Subcutaneous abdominal adipose tissue (tissue), 5 donors: ENCODE data around the gene MMP27.
"Not testable (repeated sequence)": the region's sequence is repeated elsewhere in the genome, so short reads cannot be mapped to it uniquely, and the experiment has no call there.

Source experiments
- H3K27ac ChIP-seq: one replicate; pipeline ENCODE4 v1.7.0; 2013; ENCODE audit warnings: low read depth, mild to moderate bottlenecking, inconsistent platforms, low read length, moderate library complexity
- H3K27me3 ChIP-seq, 5 donors: one replicate each; pipeline ENCODE4 v1.7.0; 2013; ENCODE audit warnings: low read length in 5 of 5, inconsistent platforms in 1 of 5; ENCODE audit not compliant: control insufficient read depth in 5 of 5, insufficient read depth in 4 of 5
- H3K36me3 ChIP-seq, 5 donors: one replicate each; pipeline ENCODE4 v1.7.0; 2013; ENCODE audit warnings: low read length in 5 of 5; ENCODE audit not compliant: control insufficient read depth in 5 of 5, insufficient read depth in 5 of 5
- H3K4me1 ChIP-seq, 5 donors: one replicate each; pipeline ENCODE4 v1.7.0; 2013; ENCODE audit warnings: low read length in 5 of 5, mild to moderate bottlenecking in 3 of 5, moderate library complexity in 1 of 5; ENCODE audit not compliant: control insufficient read depth in 5 of 5, insufficient read depth in 5 of 5
- H3K4me3 ChIP-seq, 5 donors: one replicate each; pipeline ENCODE4 v1.7.0; 2013; ENCODE audit warnings: low read length in 5 of 5, low read depth in 1 of 5
- H3K9ac ChIP-seq, 5 donors: one replicate each; pipeline ENCODE4 v1.7.0; 2013; ENCODE audit warnings: low read length in 5 of 5, mild to moderate bottlenecking in 4 of 5, moderate library complexity in 3 of 5
- H3K9me3 ChIP-seq, 5 donors: one replicate each; pipeline ENCODE4 v1.7.0; 2013; ENCODE audit warnings: low read length in 5 of 5; ENCODE audit not compliant: control insufficient read depth in 5 of 5
- donor health status: healthy.
- donor health status: healthy.
- donor health status: healthy.
- donor health status: healthy.
- donor health status: healthy.

MMP27 gene, protein sequence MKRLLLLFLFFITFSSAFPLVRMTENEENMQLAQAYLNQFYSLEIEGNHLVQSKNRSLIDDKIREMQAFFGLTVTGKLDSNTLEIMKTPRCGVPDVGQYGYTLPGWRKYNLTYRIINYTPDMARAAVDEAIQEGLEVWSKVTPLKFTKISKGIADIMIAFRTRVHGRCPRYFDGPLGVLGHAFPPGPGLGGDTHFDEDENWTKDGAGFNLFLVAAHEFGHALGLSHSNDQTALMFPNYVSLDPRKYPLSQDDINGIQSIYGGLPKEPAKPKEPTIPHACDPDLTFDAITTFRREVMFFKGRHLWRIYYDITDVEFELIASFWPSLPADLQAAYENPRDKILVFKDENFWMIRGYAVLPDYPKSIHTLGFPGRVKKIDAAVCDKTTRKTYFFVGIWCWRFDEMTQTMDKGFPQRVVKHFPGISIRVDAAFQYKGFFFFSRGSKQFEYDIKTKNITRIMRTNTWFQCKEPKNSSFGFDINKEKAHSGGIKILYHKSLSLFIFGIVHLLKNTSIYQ

DNA sequence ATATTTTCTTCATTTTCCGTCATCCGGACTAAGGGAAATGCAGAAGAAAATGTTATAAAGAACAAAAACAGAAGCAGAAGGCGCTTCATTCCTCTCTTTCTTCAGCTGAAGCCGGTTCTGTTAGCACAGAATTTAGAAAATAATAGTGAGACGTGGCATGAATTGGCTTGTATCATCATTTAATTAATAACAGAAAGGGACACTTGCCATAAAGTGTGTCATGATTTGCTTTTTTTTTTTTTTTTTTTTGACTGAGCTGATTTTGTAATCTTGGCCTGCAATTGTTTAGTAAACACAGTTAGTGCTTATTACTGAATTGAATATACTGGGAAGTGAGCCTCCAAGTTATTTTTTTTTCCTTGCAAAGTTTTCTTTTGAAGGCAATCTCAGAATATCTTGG is at the start of gene MMP27:
Gene MMP27 (minus strand): TSS at position 144 of the 400 bp plus-strand sequence. CDS start 55 bp downstream, at position 89.
- peak within 1 kb of the TSS; percentile 49 for H3K27ac ChIP-seq
- no peaks in the 10 kb centered on the region for H3K27me3 ChIP-seq
- H3K36me3 ChIP-seq: no peaks in the 10 kb centered on the region
- no peaks in the 10 kb centered on the region for H3K9me3 ChIP-seq
- peak within 1 kb of the TSS in 3 of 5 donors; percentile 17 to 66 (median 48) for H3K9ac ChIP-seq
- peak within 1 kb of the TSS; percentile 27 to 59 (median 44) for H3K4me3 ChIP-seq
- H3K4me1 ChIP-seq: peaks cover 0 to 12% (median 4%) of the 10 kb centered on the region in 5 donors

DNA sequence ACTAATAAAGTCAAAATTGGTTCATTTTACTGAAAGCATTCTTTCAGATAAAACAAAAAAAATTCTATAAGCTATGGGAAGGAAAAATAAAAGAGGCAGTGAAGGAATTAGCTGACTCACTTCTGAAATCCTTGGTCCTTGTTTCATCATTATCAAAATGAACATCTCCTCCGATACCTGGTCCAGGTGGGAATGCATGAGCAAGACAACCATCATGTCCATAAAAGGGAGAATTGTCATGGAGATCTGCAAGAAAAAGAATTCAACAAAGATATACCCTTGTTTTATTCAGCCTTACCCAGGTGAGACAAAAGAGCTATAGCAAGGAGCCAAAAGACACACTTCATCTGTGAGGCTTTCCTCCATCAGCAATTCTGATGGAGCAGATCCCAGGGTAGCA is 47.7 kb upstream of the MMP27 start:
- Histone ChIP-seq H3K27me3 (peaks cover 0 to 12% (median 0%) of the 10 kb centered on the region in 5 donors), H3K9ac (no peak overlapping the region), H3K36me3 (no peaks in the 10 kb centered on the region), H3K4me3 (no peak overlapping the region), H3K4me1 (peaks cover 0 to 4% (median 3%) of the 10 kb centered on the region in 5 donors), H3K27ac (no peak overlapping the region), H3K9me3 (no peaks in the 10 kb centered on the region)

DNA sequence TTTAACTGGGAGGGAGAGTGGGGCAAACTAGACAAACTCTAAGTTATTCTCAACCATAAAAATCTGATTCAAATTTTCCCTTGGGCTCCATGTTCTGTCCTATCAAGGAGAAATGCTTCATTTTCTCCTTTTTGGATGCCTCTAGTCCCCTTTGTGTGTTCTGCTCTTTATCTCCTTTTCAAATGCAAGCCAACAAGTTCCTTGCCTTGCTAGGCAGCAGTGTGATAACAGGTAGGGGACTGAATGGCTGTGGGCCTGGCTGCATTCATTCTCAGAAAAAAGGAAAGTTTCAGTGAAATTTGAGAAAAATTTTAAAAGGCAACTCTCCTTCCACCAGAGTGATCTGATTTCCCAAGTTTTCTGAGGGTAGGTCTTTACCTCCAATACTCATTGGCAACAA is 46.1 kb upstream of the MMP27 start:
- Histone ChIP-seq H3K27me3 (peaks cover 0 to 12% (median 0%) of the 10 kb centered on the region in 5 donors), H3K9me3 (no peaks in the 10 kb centered on the region), H3K4me3 (no peak overlapping the region), H3K9ac (no peak overlapping the region), H3K36me3 (no peaks in the 10 kb centered on the region), H3K27ac (no peak overlapping the region), H3K4me1 (no peaks in the 10 kb centered on the region)

DNA sequence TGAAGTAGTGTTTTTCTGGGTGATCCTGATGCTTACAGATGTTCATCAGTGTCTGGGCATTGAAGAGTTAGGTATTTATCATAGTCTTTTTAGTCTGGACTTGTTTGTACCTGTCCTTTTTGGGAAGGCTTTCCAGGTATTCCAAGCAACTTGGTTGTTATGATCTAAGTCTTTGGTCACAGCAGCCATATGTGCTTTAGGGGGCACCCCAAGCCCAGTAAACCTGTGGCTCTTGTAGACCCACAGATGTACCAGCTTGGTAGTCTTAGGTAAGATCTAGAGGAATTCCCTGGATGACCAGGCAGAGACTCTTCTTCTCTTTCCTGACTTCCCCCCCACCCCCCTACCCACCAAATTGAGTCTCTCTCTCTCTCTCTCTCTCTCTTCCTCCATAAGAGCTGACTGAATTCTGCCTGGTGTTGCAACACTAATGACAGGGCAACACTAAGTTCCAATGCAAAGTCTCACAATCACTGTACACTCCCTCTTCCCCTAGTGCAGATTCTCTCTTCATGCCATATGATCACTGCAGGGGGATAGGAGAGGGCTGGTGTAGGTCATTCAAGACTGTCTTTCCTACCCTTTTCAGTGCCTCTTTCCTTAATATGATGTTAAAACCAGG is 43.6 kb upstream of the MMP27 start:
- H3K4me3 ChIP-seq: no peak overlapping the region
- H3K27ac ChIP-seq: no peak overlapping the region
- no peaks in the 10 kb centered on the region for H3K36me3 ChIP-seq
- no peaks in the 10 kb centered on the region for H3K9me3 ChIP-seq
- no peak overlapping the region for H3K9ac ChIP-seq
- no peaks in the 10 kb centered on the region for H3K4me1 ChIP-seq
- peaks cover 0 to 8% (median 0%) of the 10 kb centered on the region in 5 donors for H3K27me3 ChIP-seq

DNA sequence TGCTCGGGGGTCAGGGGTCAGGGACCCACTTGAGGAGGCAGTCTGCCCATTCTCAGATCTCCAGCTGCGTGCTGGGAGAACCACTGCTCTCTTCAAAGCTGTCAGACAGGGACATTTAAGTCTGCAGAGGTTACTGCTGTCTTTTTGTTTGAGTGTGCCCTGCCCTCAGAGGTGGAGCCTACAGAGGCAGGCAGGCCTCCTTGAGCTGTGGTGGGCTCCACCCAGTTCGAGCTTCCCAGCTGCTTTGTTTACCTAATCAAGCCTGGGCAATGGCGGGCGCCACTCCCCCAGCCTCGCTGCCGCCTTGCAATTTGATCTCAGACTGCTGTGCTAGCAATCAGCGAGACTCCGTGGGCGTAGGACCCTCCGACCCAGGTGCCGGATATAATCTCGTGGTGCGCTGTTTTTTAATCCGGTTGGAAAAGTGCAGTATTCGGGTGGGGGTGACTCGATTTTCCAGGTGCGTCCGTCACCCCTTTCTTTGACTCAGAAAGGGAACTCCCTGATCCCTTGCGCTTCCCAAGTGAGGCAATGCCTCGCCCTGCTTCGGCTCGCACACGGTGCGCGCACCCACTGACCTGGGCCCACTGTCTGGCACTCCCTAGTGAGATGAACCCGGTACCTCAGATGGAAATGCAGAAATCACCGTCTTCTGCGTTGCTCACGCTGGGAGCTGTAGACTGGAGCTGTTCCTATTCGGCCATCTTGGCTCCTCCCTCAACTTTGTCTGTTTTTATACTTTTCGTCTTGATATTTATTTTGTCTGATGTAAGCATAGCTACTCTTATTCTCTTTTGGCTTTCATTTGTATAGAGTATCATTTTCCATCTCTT is 41.4 kb upstream of the MMP27 start:
- H3K4me1 ChIP-seq, H3K36me3 ChIP-seq, H3K27ac ChIP-seq, H3K4me3 ChIP-seq, H3K9ac ChIP-seq, H3K27me3 ChIP-seq, H3K9me3 ChIP-seq: not testable (repeated sequence)

DNA sequence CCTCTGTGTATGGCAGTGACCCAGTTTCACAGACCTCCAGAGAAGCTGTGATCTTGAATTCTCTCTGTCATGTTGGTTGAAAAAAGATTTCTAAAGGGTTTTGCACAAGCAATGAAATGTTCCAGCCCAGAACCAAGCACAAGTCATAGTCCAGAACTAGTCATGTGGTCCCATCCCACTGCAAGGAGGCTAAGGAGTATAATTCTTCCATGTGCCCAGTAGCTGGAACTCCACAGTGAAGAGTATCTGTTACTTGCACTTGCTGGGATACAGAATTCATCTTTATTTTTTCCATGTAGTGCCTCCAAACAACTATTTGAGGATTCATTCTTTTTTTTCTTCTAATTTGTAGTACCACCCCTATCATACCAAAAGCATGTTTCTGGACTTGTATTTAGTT is 29.1 kb upstream of the MMP27 start:
- H3K4me1 ChIP-seq: peaks cover 0 to 5% (median 0%) of the 10 kb centered on the region in 5 donors
- no peak overlapping the region for H3K27ac ChIP-seq
- no peaks in the 10 kb centered on the region for H3K36me3 ChIP-seq
- H3K4me3 ChIP-seq: no peak overlapping the region
- H3K9ac ChIP-seq: no peak overlapping the region
- H3K9me3 ChIP-seq: peaks cover 0 to 3% (median 0%) of the 10 kb centered on the region in 5 donors
- H3K27me3 ChIP-seq: peaks cover 0 to 3% (median 0%) of the 10 kb centered on the region in 5 donors

DNA sequence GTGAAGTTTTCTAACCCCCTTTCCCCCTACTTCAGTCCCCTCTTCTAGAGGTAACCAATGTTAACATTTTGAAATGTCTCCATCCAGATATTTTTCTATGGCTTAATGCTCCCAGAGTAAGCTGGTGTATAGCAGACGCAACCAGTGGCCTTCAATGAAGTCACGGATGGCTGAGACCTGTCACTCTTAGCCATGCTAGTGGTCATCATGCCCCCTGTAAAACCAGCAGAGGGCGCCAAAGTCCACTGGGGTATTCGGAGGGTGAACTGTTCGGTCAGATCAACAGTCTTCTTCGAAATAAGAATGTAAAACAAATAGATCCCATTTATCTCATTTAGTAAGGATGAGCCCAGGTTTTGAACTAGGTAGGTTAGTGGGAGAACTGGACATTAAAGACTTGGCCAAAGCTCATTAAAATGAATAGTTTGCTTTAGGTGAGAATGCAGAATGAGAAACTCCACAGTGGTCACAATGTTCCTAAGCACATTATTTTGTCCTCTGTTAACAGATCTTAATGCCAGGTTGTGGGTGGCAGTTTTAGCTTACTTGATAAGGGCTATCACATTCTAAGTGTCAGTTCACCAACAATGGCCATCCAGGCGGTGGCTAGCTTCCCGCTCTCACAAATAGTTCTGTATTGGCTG is 27.8 kb upstream of the MMP27 start:
- Histone ChIP-seq H3K4me1 (peaks cover 0 to 5% (median 0%) of the 10 kb centered on the region in 5 donors), H3K27me3 (peaks cover 0 to 3% (median 0%) of the 10 kb centered on the region in 5 donors), H3K27ac (no peak overlapping the region), H3K36me3 (no peaks in the 10 kb centered on the region), H3K9me3 (no peaks in the 10 kb centered on the region), H3K9ac (no peak overlapping the region), H3K4me3 (no peak overlapping the region)

DNA sequence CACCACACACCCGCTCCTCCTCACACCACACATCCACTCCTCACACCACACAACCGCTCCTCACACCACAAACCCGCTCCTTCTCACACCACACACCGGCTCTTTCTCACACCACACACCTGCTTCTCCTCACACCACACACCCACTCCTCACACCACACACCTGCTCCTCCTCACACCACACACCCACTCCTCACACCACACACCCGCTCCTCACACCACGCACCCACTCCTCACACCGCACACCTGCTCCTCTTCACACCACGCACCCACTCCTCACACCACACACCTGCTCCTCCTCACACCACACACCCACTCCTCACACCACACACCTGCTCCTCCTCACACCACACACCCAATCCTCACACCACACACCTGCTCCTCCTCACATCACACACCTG is 25.4 kb upstream of the MMP27 start:
- not testable (repeated sequence) for H3K27ac ChIP-seq, H3K4me3 ChIP-seq, H3K27me3 ChIP-seq, H3K9ac ChIP-seq, H3K4me1 ChIP-seq, H3K36me3 ChIP-seq, H3K9me3 ChIP-seq

DNA sequence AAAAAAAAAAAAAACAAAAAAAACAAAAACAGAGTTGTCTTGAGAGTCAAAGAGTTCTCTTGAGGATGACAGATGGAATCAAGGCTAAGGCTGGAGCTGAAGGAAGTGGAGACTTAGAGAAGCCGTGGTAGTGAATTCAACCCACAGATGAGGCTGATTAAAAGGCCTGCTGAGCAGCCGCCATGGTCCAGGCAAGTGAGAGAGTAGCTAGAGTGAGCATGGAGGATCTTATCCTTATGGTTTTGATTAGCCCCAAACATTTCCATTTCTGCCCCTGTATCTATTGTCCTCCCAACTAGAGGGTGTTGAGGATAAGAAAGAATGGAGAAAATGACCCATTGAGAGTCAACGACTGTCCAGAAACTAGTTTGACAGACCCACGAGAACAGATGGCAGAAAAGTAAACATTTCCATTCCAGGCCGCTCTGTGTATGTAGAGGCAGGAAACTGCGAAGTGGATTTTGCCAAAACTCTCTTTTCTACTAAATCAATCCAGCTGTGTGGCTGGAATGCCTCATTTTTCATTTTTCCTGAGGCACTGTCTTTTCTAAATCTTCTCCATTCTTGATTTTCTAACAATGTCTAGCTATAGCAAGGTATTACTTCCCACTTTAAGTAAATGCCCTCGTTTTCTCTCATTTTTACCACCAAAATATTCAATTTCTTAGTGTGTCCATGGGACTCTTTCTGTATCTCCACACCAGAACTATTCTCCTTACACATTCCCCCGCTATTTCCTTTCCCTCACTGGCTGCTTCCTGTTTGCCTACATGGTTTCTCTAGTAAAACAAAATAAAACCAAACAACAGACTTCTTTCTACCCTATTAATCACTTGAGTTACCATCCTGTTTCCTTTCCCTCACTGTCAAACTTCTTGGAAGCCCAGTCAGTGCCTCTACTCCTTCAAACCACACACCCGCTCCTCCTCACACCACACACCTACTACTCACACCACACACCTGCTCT is 24.6 kb upstream of the MMP27 start:
- Histone ChIP-seq H3K9ac (no peak overlapping the region), H3K9me3 (no peaks in the 10 kb centered on the region), H3K4me1 (peaks cover 0 to 5% (median 0%) of the 10 kb centered on the region in 5 donors), H3K27me3 (peaks cover 0 to 3% (median 0%) of the 10 kb centered on the region in 5 donors), H3K4me3 (no peak overlapping the region), H3K27ac (no peak overlapping the region), H3K36me3 (no peaks in the 10 kb centered on the region)
